IPS-20b (cell line): ENCODE results near the gene OLIG2.

Experiments
- H3K27ac ChIP-seq: one replicate; pipeline ENCODE4 v1.5.1; 2013; ENCODE audit warnings: low read length
- H3K27me3 ChIP-seq: 2 replicates; pipeline ENCODE4 v1.6.1; 2013; ENCODE audit warnings: mild to moderate bottlenecking, low read length, inconsistent platforms; ENCODE audit not compliant: insufficient read depth
- H3K36me3 ChIP-seq: 2 replicates; pipeline ENCODE4 v1.6.1; 2013; ENCODE audit warnings: low read depth, mild to moderate bottlenecking, inconsistent platforms, low read length, moderate library complexity; ENCODE audit not compliant: insufficient read depth
- H3K4me1 ChIP-seq: 2 replicates; pipeline ENCODE4 v1.6.1; 2013; ENCODE audit warnings: mild to moderate bottlenecking, control low read depth, inconsistent platforms, low read length, moderate library complexity; ENCODE audit not compliant: insufficient read depth
- H3K4me3 ChIP-seq: 2 replicates; pipeline ENCODE4 v1.5.1; 2013; ENCODE audit warnings: mild to moderate bottlenecking, low read length, inconsistent platforms
- H3K9ac ChIP-seq: 2 replicates; pipeline ENCODE4 v1.6.1; 2013; ENCODE audit warnings: low read depth, mild to moderate bottlenecking, inconsistent platforms, low read length, moderate library complexity
- H3K9me3 ChIP-seq: 2 replicates; pipeline ENCODE4 v1.6.1; 2013; ENCODE audit warnings: mild to moderate bottlenecking, low read depth, low read length, inconsistent platforms; ENCODE audit not compliant: insufficient read depth

Gene OLIG2

GRCh38 chr21:33058527-33058926 is 32.8 kb downstream of the OLIG2 start:
- Histone ChIP-seq H3K27me3 (peaks cover 72% of the 10 kb centered on the region), H3K4me1 (no peaks in the 10 kb centered on the region), H3K36me3 (no peaks in the 10 kb centered on the region), H3K9me3 (no peaks in the 10 kb centered on the region), H3K27ac (no peak overlapping the region), H3K4me3 (no peak overlapping the region), H3K9ac (no peak overlapping the region)

- Histone ChIP-seq H3K4me1 (no peaks in the 10 kb centered on the region), H3K27me3 (peaks cover 76% of the 10 kb centered on the region), H3K9me3 (no peaks in the 10 kb centered on the region), H3K27ac (no peak overlapping the region), H3K9ac (no peak overlapping the region), H3K4me3 (no peak overlapping the region), H3K36me3 (no peaks in the 10 kb centered on the region)
Observed at GRCh38 chr21:33058957-33059356, 33.2 kb downstream of the OLIG2 start.

GRCh38 chr21:33059380-33059841 is 33.7 kb downstream of the OLIG2 start:
- Histone ChIP-seq H3K27me3 (peaks cover 80% of the 10 kb centered on the region), H3K36me3 (no peaks in the 10 kb centered on the region), H3K4me1 (no peaks in the 10 kb centered on the region; the same call in 1 of the 2 replicates), H3K9ac (no peak overlapping the region), H3K27ac (no peak overlapping the region), H3K9me3 (no peaks in the 10 kb centered on the region), H3K4me3 (no peak overlapping the region)

DNA sequence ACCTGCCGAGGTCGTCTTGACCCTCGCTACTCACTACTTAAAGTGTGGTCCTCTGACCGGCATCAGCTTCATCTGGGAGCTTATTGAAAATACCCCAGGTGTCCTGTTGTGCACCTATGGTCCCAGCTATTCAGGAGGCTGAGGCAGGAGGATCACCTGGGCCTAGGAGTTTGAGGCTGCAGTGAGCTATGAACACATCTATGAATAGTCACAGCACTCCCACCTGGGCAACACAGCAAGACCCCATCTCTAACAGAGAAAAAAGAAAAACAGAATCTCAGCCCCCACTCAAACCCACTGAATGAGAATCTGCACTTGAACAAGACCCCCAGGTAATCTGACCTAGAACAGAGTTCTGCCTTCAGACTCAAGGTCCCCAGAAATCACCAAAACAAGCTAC is 35.5 kb downstream of the OLIG2 start:
- H3K9me3 ChIP-seq, result no peaks in the 10 kb centered on the region
- H3K27me3 ChIP-seq, result peaks cover 90% of the 10 kb centered on the region
- peaks cover 7% of the 10 kb centered on the region; the same call in 1 of the 2 replicates for H3K4me1 ChIP-seq
- H3K27ac ChIP-seq, result no peak overlapping the region
- H3K9ac ChIP-seq, result no peak overlapping the region
- H3K4me3 ChIP-seq, result no peak overlapping the region
- no peaks in the 10 kb centered on the region for H3K36me3 ChIP-seq

DNA sequence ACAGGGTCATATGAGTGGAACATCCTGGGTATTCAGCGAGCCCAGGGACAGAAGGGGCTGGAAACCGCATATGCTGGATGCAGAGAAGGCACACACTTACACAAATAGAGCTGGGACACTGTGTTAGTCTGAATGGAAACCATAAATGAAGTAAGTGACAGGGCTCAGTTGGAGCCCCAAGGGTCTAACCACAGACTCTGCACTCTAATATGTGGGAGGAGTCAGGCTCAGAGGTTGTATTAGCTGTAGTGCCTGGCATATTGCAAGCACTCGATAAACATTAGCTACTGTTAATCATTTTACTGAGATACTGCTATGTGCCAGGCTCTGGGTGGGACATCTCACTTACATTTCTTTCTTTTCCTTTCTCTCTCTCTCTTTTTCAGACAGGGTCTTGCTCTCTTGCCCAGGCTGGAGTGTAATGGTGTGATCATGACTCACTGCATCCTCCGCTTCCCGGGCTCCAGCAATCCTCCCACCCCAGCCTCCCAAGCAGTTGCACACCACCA is 37.7 kb downstream of the OLIG2 start:
- Histone ChIP-seq H3K4me3 (no peak overlapping the region), H3K27me3 (peaks cover 96% of the 10 kb centered on the region), H3K4me1 (peaks cover 7% of the 10 kb centered on the region; the same call in 1 of the 2 replicates), H3K9me3 (no peaks in the 10 kb centered on the region), H3K9ac (no peak overlapping the region), H3K36me3 (no peaks in the 10 kb centered on the region), H3K27ac (no peak overlapping the region)

GRCh38 chr21:33063907-33064622 is 38.3 kb downstream of the OLIG2 start:
- Histone ChIP-seq H3K27me3 (peaks cover 96% of the 10 kb centered on the region), H3K36me3 (no peaks in the 10 kb centered on the region), H3K27ac (no peak overlapping the region), H3K4me3 (no peak overlapping the region), H3K4me1 (peaks cover 7% of the 10 kb centered on the region; the same call in 1 of the 2 replicates), H3K9ac (no peak overlapping the region), H3K9me3 (peaks cover 1% of the 10 kb centered on the region)

- H3K4me1 ChIP-seq, result peaks cover 7% of the 10 kb centered on the region; the same call in 1 of the 2 replicates
- H3K9ac ChIP-seq, result no peak overlapping the region
- H3K27me3 ChIP-seq, result peaks cover 96% of the 10 kb centered on the region
- no peak overlapping the region for H3K27ac ChIP-seq
- H3K4me3 ChIP-seq, result no peak overlapping the region
- H3K9me3 ChIP-seq, result peaks cover 7% of the 10 kb centered on the region
- H3K36me3 ChIP-seq, result no peaks in the 10 kb centered on the region
Observed at GRCh38 chr21:33064623-33065390, 39.1 kb downstream of the OLIG2 start.

GRCh38 chr21:33067043-33067442 is 41.3 kb downstream of the OLIG2 start:
- H3K27me3 ChIP-seq, result peaks cover 97% of the 10 kb centered on the region
- no peaks in the 10 kb centered on the region for H3K36me3 ChIP-seq
- H3K9me3 ChIP-seq, result peaks cover 7% of the 10 kb centered on the region
- no peak overlapping the region for H3K9ac ChIP-seq
- H3K4me1 ChIP-seq, result peaks cover 8% of the 10 kb centered on the region; the same call in 1 of the 2 replicates
- H3K4me3 ChIP-seq, result no peak overlapping the region
- H3K27ac ChIP-seq, result no peak overlapping the region

DNA sequence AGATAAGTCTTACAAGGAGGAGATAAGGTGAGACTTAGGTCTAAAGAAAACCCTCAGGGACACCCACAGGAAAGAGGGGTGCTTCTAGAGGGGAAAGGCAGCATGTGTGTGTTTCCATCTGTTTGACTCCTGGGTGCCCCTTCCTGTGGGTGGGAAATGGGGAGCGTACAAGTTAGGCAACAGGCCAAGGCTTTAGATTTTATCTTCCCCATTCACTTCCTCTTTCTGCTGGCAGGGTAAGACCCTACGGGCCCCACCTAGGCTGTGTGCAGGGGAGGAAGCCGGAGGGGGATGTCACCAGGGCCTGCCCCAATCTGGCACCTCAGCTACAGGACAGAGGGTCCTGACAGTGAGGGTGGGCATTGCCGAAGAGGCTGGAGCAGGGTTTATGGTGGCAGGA is 41.7 kb downstream of the OLIG2 start:
- peaks cover 100% of the 10 kb centered on the region for H3K27me3 ChIP-seq
- no peaks in the 10 kb centered on the region for H3K36me3 ChIP-seq

DNA sequence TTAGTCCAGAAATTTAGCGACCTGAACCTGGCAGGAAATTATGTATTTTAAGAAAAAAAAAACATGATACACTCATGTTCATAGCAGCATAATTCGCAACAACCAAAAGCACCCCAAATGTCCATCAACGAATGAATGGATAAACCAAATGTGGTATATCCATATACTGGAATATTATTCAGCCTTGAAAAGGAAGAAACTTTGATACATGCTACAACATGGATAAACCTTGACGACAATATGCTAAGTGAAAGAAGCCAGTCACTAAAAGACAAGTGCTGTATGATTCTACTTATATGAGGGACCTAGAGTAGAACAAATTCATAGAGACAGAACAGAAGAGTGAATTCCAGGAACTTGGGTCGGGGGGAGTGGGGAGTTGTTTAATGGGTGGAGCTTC is 43.5 kb downstream of the OLIG2 start:
- Histone ChIP-seq H3K36me3 (no peaks in the 10 kb centered on the region), H3K9ac (no peak overlapping the region), H3K9me3 (peaks cover 7% of the 10 kb centered on the region), H3K4me3 (no peak overlapping the region), H3K4me1 (peaks cover 23% of the 10 kb centered on the region; the same call in 1 of the 2 replicates), H3K27me3 (peaks cover 100% of the 10 kb centered on the region), H3K27ac (no peak overlapping the region)

More for the DNA sequence above, 41.7 kb downstream of the OLIG2 start:
- H3K27ac ChIP-seq, result no peak overlapping the region
- H3K4me3 ChIP-seq, result no peak overlapping the region
- H3K9me3 ChIP-seq, result peaks cover 7% of the 10 kb centered on the region
- H3K9ac ChIP-seq, result no peak overlapping the region
- H3K4me1 ChIP-seq, result peaks cover 12% of the 10 kb centered on the region; the same call in 1 of the 2 replicates

GRCh38 chr21:33069645-33069993 is 43.9 kb downstream of the OLIG2 start:
- H3K9me3 ChIP-seq, result peaks cover 7% of the 10 kb centered on the region
- no peak overlapping the region for H3K27ac ChIP-seq
- no peak overlapping the region for H3K9ac ChIP-seq
- peaks cover 100% of the 10 kb centered on the region for H3K27me3 ChIP-seq
- no peaks in the 10 kb centered on the region for H3K36me3 ChIP-seq
- peaks cover 26% of the 10 kb centered on the region for H3K4me1 ChIP-seq
- H3K4me3 ChIP-seq, result no peak overlapping the region; the same call in 1 of the 2 replicates
